Coronary artery (tissue), 2 donors: Measurements from ENCODE around the gene THEMIS2.

ENCODE experiments used
- DNase-seq: peaks from one replicate; pipeline ENCODE4 v3.0.0-alpha.2; 2017; ENCODE audit warnings: low spot score
- H3K27ac ChIP-seq, 2 donors: fragments of 200-600 bp; sonication (generic); one replicate each; pipeline ENCODE4 v1.5.1; 2016 to 2019
- H3K4me3 ChIP-seq: fragments of 200-600 bp; sonication (generic); 2 replicates; pipeline ENCODE4 v1.5.1; 2016; ENCODE audit warnings: mild to moderate bottlenecking, moderate library complexity
- CTCF ChIP-seq: fragments of 200-600 bp; sonication (generic); IDR thresholded peaks from one replicate; pipeline ENCODE4 v1.5.1; 2019; ENCODE audit warnings: antibody characterized with exemption

The THEMIS2 gene

GRCh38 chr1:27873671-27874384 is 1.5 kb downstream of the THEMIS2 start:
- Histone ChIP-seq H3K27ac (peak overlapping the region; percentile 66 to 85), H3K4me3 (peak overlapping the region; percentile 92)
- no peak for TF ChIP-seq CTCF
- DNase-seq, result no peak

- Histone ChIP-seq H3K27ac (peak overlapping the region in 1 of 2 donors; percentile 41), H3K4me3 (no peak overlapping the region)
- no peak for TF ChIP-seq CTCF
- no peak for DNase-seq
Observed at GRCh38 chr1:27876341-27877114, 4.2 kb downstream of the THEMIS2 start.

GRCh38 chr1:27877115-27877416 is 4.7 kb downstream of the THEMIS2 start:
- peak overlapping the region in 1 of 2 donors; percentile 19 for H3K27ac ChIP-seq
- no peak overlapping the region for H3K4me3 ChIP-seq
- DNase-seq, result no peak
- TF ChIP-seq CTCF, result no peak

- H3K27ac ChIP-seq, result no peak overlapping the region
- DNase-seq, result no peak
- no peak for TF ChIP-seq CTCF
- H3K4me3 ChIP-seq, result no peak overlapping the region
Observed at GRCh38 chr1:27878039-27878438, 5.7 kb downstream of the THEMIS2 start.

- DNase-seq, result no peak
- Histone ChIP-seq H3K4me3 (no peak overlapping the region), H3K27ac (peak overlapping the region in 1 of 2 donors; percentile 16)
- TF ChIP-seq CTCF, result no peak
Observed at GRCh38 chr1:27878787-27879335, 6.5 kb downstream of the THEMIS2 start.

- TF ChIP-seq CTCF, result no peak
- H3K27ac ChIP-seq, result peak overlapping the region in 1 of 2 donors; percentile 16
- H3K4me3 ChIP-seq, result no peak overlapping the region
- no peak for DNase-seq
Observed at GRCh38 chr1:27879374-27880082, 7.2 kb downstream of the THEMIS2 start.
